ENCODE measurements around the gene ZNF407.

DNA sequence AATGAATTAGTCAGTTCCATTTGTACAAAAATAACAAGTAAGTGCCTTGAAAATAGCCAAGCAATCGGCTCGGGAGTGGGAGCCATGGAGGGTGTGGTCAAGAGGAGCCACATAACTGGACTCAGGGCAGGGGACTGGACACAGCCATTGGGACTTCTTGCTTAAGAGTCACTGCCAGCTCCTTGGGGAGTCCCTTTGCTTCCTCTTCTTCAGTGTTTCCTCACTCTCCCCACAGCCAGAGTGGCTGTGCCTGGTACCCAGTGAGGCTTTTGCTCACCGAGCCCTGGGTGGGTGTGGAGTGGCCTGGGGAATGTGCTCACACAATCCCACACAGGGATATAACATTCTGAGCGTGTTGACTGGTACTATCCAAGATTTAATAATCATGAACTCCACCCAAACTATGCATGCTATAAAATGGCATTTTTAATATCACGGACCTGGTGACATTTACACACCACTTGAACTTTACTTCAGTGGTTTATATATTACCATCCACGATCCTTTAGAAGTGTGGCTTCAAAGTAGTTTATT, 516.6 kb downstream of the ZNF407 start:
- TF ChIP-seq, protein P1, sequence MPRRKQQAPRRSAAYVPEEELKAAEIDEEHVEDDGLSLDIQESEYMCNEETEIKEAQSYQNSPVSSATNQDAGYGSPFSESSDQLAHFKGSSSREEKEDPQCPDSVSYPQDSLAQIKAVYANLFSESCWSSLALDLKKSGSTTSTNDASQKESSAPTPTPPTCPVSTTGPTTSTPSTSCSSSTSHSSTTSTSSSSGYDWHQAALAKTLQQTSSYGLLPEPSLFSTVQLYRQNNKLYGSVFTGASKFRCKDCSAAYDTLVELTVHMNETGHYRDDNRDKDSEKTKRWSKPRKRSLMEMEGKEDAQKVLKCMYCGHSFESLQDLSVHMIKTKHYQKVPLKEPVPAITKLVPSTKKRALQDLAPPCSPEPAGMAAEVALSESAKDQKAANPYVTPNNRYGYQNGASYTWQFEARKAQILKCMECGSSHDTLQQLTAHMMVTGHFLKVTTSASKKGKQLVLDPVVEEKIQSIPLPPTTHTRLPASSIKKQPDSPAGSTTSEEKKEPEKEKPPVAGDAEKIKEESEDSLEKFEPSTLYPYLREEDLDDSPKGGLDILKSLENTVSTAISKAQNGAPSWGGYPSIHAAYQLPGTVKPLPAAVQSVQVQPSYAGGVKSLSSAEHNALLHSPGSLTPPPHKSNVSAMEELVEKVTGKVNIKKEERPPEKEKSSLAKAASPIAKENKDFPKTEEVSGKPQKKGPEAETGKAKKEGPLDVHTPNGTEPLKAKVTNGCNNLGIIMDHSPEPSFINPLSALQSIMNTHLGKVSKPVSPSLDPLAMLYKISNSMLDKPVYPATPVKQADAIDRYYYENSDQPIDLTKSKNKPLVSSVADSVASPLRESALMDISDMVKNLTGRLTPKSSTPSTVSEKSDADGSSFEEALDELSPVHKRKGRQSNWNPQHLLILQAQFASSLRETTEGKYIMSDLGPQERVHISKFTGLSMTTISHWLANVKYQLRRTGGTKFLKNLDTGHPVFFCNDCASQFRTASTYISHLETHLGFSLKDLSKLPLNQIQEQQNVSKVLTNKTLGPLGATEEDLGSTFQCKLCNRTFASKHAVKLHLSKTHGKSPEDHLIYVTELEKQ (tag by site-specific recombination; IDR thresholded peaks at IDR 0.05; ENCODE audit: borderline replicate concordance) = no peak
- TF ChIP-seq, protein P2, sequence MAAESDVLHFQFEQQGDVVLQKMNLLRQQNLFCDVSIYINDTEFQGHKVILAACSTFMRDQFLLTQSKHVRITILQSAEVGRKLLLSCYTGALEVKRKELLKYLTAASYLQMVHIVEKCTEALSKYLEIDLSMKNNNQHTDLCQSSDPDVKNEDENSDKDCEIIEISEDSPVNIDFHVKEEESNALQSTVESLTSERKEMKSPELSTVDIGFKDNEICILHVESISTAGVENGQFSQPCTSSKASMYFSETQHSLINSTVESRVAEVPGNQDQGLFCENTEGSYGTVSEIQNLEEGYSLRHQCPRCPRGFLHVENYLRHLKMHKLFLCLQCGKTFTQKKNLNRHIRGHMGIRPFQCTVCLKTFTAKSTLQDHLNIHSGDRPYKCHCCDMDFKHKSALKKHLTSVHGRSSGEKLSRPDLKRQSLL (tag by site-specific recombination; IDR thresholded peaks at IDR 0.05) = no peak
- TF ChIP-seq ZNF426 (tag by site-specific recombination; IDR thresholded peaks at IDR 0.05) (no peak), YY1 (tag by site-specific recombination; IDR thresholded peaks at IDR 0.05) (no peak), ZNF423 (tag by site-specific recombination; IDR thresholded peaks at IDR 0.05) (no peak)

All from HEK293 (cell line).